Common myeloid progenitor, CD34-positive (primary cell): Measurements from ENCODE around the gene WWC2.
"Not testable (repeated sequence)": the region's sequence is repeated elsewhere in the genome, so short reads cannot be mapped to it uniquely, and the experiment has no call there.

Source experiments
- CTCF ChIA-PET: fragments of 350-600 bp; sonication (Branson Sonifier 250); formaldehyde crosslinking; loops from one replicate; lab custom pipeline; 2021; ENCODE audit warnings: antibody characterized with exemption; lab: Charles Lee
- POLR2A ChIA-PET: fragments of 350-600 bp; sonication (Branson Sonifier 250); formaldehyde crosslinking; loops from one replicate; lab custom pipeline; 2021; ENCODE audit warnings: antibody characterized with exemption; lab: Charles Lee
- DNase-seq, 3 donors: peaks; one replicate each; pipeline versions ENCODE4 v3.0.0 to v3.0.0-alpha.2; 2013
- H3K27ac ChIP-seq, 2 experiments: 1 replicate in 1 of 2; 2 replicates in 1 of 2; pipeline ENCODE4 v1.7.0; 2013; ENCODE audit warnings: inconsistent platforms in 2 of 2, low read length in 2 of 2, mild to moderate bottlenecking in 2 of 2, low read depth in 1 of 2, moderate library complexity in 1 of 2; ENCODE audit not compliant: severe bottlenecking in 2 of 2, insufficient read depth in 1 of 2, poor library complexity in 1 of 2
- H3K27me3 ChIP-seq, 5 experiments: replicated peaks in 2 of 5; 1 replicate in 3 of 5; 2 replicates in 2 of 5; pipeline versions ENCODE4 v1.6.1 to v1.7.0; 2013; ENCODE audit warnings: low read length in 4 of 5, mild to moderate bottlenecking in 2 of 5, moderate library complexity in 2 of 5, inconsistent platforms in 1 of 5; ENCODE audit not compliant: insufficient read depth in 5 of 5, control insufficient read depth in 4 of 5
- H3K36me3 ChIP-seq, 4 experiments: 1 replicate in 2 of 4; 2 replicates in 2 of 4; pipeline versions ENCODE4 v1.6.1 to v1.7.0; 2013; ENCODE audit warnings: low read length in 3 of 4, control low read depth in 1 of 4, mild to moderate bottlenecking in 1 of 4; ENCODE audit not compliant: control insufficient read depth in 4 of 4, insufficient read depth in 4 of 4
- H3K4me1 ChIP-seq, 4 experiments: 1 replicate in 3 of 4; 2 replicates in 1 of 4; pipeline versions ENCODE4 v1.6.1 to v1.7.1; 2013; ENCODE audit warnings: low read length in 3 of 4, mild to moderate bottlenecking in 3 of 4, control low read depth in 1 of 4, inconsistent platforms in 1 of 4, moderate library complexity in 1 of 4; ENCODE audit not compliant: control insufficient read depth in 4 of 4, insufficient read depth in 4 of 4; ENCODE audit errors: control extremely low read depth in 1 of 4
- H3K4me3 ChIP-seq, 7 experiments: 1 replicate in 4 of 7; 2 replicates in 3 of 7; pipeline versions ENCODE4 v1.5.1 to v1.7.0; 2013; ENCODE audit warnings: mild to moderate bottlenecking in 7 of 7, low read length in 6 of 7, moderate library complexity in 6 of 7, inconsistent platforms in 2 of 7, low read depth in 2 of 7, control low read depth in 1 of 7; ENCODE audit not compliant: insufficient read depth in 4 of 7, control insufficient read depth in 1 of 7; ENCODE audit errors: extremely low read depth in 1 of 7
- H3K9me3 ChIP-seq, 5 experiments: 1 replicate in 4 of 5; 2 replicates in 1 of 5; pipeline versions ENCODE4 v1.6.1 to v1.7.1; 2013; ENCODE audit warnings: low read length in 4 of 5, mild to moderate bottlenecking in 2 of 5, inconsistent platforms in 1 of 5, low read depth in 1 of 5, moderate library complexity in 1 of 5; ENCODE audit not compliant: control insufficient read depth in 4 of 5, insufficient read depth in 2 of 5; ENCODE audit errors: control extremely low read depth in 1 of 5
- WGBS: methylation state at CpG from one replicate; pipeline ENCODE4 v1.1.5; 2013; ENCODE audit not compliant: insufficient coverage; 5-methylcytosine and 5-hydroxymethylcytosine counted together

WWC2 gene

GRCh38 chr4:183152232-183152631 is 53.2 kb downstream of the WWC2 start:
- DNase-seq, H3K36me3 ChIP-seq, H3K4me1 ChIP-seq, H3K9me3 ChIP-seq, H3K27ac ChIP-seq, H3K27me3 ChIP-seq, H3K4me3 ChIP-seq: not testable (repeated sequence)
- POLR2A ChIA-PET = interaction anchor here (0.6 kb wide), 1 partner anchor 178 kb away, joined by 3 read pairs; no protein-coding TSS in a partner anchor
- 100% methylated on average over 2 of the region's 4 CpGs for WGBS
- CTCF ChIA-PET = interaction anchor here (1.7 kb wide), 1 partner anchor 10 kb away, joined by 5 read pairs; no protein-coding TSS in a partner anchor

- no peaks in the 10 kb centered on the region for H3K36me3 ChIP-seq
- no peak for DNase-seq
- H3K9me3 ChIP-seq = no peaks in the 10 kb centered on the region
- no peak overlapping the region for H3K4me3 ChIP-seq
- H3K27me3 ChIP-seq = no peaks in the 10 kb centered on the region
- WGBS = 100% methylated on average over 1 of the region's 6 CpGs
- POLR2A ChIA-PET = interaction anchor here (0.6 kb wide), 1 partner anchor 179 kb away, joined by 3 read pairs; no protein-coding TSS in a partner anchor
- no peak overlapping the region for H3K27ac ChIP-seq
- H3K4me1 ChIP-seq = peaks cover 0 to 3% (median 0%) of the 10 kb centered on the region in 4 experiments
- CTCF ChIA-PET = interaction anchor here (1.7 kb wide), 1 partner anchor 9 kb away, joined by 5 read pairs; no protein-coding TSS in a partner anchor
Measured at GRCh38 chr4:183153190-183153916, 54.3 kb downstream of the WWC2 start.

GRCh38 chr4:183154701-183155391 is 55.8 kb downstream of the WWC2 start:
- no peak for DNase-seq
- Histone ChIP-seq H3K27ac (no peak overlapping the region), H3K4me3 (no peak overlapping the region), H3K36me3 (no peaks in the 10 kb centered on the region), H3K9me3 (no peaks in the 10 kb centered on the region), H3K27me3 (no peaks in the 10 kb centered on the region), H3K4me1 (peaks cover 0 to 6% (median 0%) of the 10 kb centered on the region in 4 experiments)
- CTCF ChIA-PET = no interaction called here
- POLR2A ChIA-PET = no interaction called here
- 78% methylated on average over 10 of the region's 10 CpGs for WGBS

GRCh38 chr4:183155450-183156184 is 56.6 kb downstream of the WWC2 start:
- no peak overlapping the region for H3K27ac ChIP-seq
- 100% methylated on average over 2 of the region's 11 CpGs for WGBS
- H3K4me3 ChIP-seq = no peak overlapping the region
- no peaks in the 10 kb centered on the region for H3K9me3 ChIP-seq
- no peaks in the 10 kb centered on the region for H3K36me3 ChIP-seq
- peaks cover 0 to 6% (median 0%) of the 10 kb centered on the region in 4 experiments for H3K4me1 ChIP-seq
- ChIA-PET CTCF (no interaction called here), POLR2A (no interaction called here)
- no peaks in the 10 kb centered on the region for H3K27me3 ChIP-seq
- DNase-seq = no peak

GRCh38 chr4:183157215-183157614 is 58.2 kb downstream of the WWC2 start:
- no peaks in the 10 kb centered on the region for H3K27me3 ChIP-seq
- no peaks in the 10 kb centered on the region for H3K9me3 ChIP-seq
- no peak overlapping the region for H3K4me3 ChIP-seq
- CTCF ChIA-PET = no interaction called here
- DNase-seq = no peak
- no peaks in the 10 kb centered on the region for H3K36me3 ChIP-seq
- POLR2A ChIA-PET = no interaction called here
- WGBS = 93% methylated on average over 3 of the region's 7 CpGs
- peaks cover 0 to 6% (median 0%) of the 10 kb centered on the region in 4 experiments for H3K4me1 ChIP-seq
- no peak overlapping the region for H3K27ac ChIP-seq

GRCh38 chr4:183158062-183158461 is 59.0 kb downstream of the WWC2 start:
- ChIA-PET CTCF (no interaction called here), POLR2A (no interaction called here)
- DNase-seq = peak in 1 of 3 donors; percentile 12
- Histone ChIP-seq H3K36me3 (no peaks in the 10 kb centered on the region), H3K27ac (no peak overlapping the region), H3K4me1 (peaks cover 0 to 6% (median 0%) of the 10 kb centered on the region in 4 experiments), H3K4me3 (no peak overlapping the region), H3K9me3 (no peaks in the 10 kb centered on the region), H3K27me3 (no peaks in the 10 kb centered on the region)
- WGBS = 67% methylated on average over 4 of the region's 4 CpGs
